Measurements from ENCODE around the gene ZNF354C.

ZNF354C gene

DNA sequence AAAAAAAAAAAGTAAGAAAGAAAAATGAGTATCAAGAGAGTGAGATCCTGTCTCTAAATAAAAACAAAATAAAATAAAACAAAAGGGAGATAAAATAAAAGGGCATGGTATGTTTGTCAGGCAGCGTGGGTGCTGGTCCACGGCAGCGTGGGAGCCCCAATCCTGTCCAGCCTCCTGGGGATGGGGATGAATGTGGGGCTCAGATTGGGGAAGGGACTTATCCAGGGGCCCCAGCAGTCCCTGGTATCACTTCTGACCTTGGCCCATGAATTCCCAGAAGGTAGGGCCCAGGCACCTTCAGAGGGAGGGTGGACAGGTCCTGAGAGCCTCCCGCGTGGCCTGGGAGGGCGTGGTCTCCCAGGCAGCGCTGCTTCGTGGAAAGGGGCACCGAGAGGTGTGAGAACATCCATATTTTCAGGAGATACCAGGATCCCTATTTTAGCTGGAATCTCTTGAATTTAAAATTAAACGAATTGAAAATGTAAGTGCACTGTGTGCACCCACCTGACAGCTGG, 71.2 kb downstream of the ZNF354C start:
- no peak for TF ChIP-seq SPI1 (IDR thresholded peaks at IDR 0.05; ENCODE audit: borderline replicate concordance, low read depth)
- TF ChIP-seq, protein P1, sequence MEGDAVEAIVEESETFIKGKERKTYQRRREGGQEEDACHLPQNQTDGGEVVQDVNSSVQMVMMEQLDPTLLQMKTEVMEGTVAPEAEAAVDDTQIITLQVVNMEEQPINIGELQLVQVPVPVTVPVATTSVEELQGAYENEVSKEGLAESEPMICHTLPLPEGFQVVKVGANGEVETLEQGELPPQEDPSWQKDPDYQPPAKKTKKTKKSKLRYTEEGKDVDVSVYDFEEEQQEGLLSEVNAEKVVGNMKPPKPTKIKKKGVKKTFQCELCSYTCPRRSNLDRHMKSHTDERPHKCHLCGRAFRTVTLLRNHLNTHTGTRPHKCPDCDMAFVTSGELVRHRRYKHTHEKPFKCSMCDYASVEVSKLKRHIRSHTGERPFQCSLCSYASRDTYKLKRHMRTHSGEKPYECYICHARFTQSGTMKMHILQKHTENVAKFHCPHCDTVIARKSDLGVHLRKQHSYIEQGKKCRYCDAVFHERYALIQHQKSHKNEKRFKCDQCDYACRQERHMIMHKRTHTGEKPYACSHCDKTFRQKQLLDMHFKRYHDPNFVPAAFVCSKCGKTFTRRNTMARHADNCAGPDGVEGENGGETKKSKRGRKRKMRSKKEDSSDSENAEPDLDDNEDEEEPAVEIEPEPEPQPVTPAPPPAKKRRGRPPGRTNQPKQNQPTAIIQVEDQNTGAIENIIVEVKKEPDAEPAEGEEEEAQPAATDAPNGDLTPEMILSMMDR (IDR thresholded peaks at IDR 0.05; ENCODE audit: insufficient read depth, low read length) = no peak
- TF ChIP-seq, protein P2, sequence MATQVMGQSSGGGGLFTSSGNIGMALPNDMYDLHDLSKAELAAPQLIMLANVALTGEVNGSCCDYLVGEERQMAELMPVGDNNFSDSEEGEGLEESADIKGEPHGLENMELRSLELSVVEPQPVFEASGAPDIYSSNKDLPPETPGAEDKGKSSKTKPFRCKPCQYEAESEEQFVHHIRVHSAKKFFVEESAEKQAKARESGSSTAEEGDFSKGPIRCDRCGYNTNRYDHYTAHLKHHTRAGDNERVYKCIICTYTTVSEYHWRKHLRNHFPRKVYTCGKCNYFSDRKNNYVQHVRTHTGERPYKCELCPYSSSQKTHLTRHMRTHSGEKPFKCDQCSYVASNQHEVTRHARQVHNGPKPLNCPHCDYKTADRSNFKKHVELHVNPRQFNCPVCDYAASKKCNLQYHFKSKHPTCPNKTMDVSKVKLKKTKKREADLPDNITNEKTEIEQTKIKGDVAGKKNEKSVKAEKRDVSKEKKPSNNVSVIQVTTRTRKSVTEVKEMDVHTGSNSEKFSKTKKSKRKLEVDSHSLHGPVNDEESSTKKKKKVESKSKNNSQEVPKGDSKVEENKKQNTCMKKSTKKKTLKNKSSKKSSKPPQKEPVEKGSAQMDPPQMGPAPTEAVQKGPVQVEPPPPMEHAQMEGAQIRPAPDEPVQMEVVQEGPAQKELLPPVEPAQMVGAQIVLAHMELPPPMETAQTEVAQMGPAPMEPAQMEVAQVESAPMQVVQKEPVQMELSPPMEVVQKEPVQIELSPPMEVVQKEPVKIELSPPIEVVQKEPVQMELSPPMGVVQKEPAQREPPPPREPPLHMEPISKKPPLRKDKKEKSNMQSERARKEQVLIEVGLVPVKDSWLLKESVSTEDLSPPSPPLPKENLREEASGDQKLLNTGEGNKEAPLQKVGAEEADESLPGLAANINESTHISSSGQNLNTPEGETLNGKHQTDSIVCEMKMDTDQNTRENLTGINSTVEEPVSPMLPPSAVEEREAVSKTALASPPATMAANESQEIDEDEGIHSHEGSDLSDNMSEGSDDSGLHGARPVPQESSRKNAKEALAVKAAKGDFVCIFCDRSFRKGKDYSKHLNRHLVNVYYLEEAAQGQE (IDR thresholded peaks at IDR 0.05; ENCODE audit: insufficient replicate concordance, low read depth) = no peak
- Histone ChIP-seq H3K27me3 (ENCODE audit: insufficient read depth, poor library complexity, severe bottlenecking) (no peaks in the 10 kb centered on the region), H3K4me3 (replicated peaks; ENCODE audit: insufficient read depth, low read length) (no peak overlapping the region), H3K27ac (replicated peaks) (no peak overlapping the region)
- DNase-seq (ENCODE audit: low read depth in 1 of 2, low spot score in 1 of 2) = no peak

DNA sequence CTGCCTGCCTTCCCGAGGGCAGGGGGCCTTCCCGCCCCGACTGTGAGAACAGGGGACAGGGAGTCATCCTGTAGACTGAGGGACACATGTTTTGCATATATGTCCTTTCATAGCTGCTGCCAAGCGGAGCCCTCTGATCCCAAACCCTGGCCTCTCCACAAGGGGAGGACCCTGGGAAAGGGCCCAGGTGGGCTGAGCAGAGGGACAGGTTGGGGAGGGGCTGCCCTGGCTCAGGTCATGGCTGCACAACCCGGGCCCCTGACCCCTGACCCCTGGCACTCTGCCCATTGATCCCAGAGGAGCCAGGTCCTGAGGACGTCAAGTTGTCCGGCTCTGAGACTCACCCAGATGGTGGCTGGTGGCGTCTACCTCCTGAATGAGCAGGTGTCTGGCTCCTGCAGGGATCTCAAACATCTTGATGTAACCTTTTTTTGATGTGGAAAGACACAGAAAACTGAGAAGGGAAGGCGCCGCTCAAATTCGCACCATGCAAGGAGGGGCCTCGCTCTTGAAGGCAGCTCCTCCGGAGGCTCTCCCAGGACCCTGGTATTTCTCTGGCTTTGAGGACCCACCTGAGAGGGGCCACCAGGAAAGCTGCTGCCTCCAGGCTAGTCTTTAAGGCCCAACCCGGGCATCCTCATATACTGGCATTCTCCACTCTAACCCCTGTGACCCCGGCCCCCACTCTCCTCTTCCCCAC, 71.9 kb downstream of the ZNF354C start:
- TF ChIP-seq POLR2AphosphoS5 (IDR thresholded peaks at IDR 0.05; ENCODE audit: low read depth) (no peak), SPI1 (IDR thresholded peaks at IDR 0.05; ENCODE audit: borderline replicate concordance, low read depth) (no peak)
- TF ChIP-seq, protein P2 (IDR thresholded peaks at IDR 0.05; ENCODE audit: insufficient replicate concordance, low read depth) = no peak
- TF ChIP-seq, protein P1 (IDR thresholded peaks at IDR 0.05; ENCODE audit: insufficient read depth, low read length) = no peak
- Histone ChIP-seq H3K27ac (replicated peaks) (no peak overlapping the region), H3K27me3 (ENCODE audit: insufficient read depth, poor library complexity, severe bottlenecking) (no peaks in the 10 kb centered on the region), H3K4me3 (replicated peaks; ENCODE audit: insufficient read depth, low read length) (no peak overlapping the region)
- DNase-seq (ENCODE audit: low read depth in 1 of 2, low spot score in 1 of 2) = no peak

DNA sequence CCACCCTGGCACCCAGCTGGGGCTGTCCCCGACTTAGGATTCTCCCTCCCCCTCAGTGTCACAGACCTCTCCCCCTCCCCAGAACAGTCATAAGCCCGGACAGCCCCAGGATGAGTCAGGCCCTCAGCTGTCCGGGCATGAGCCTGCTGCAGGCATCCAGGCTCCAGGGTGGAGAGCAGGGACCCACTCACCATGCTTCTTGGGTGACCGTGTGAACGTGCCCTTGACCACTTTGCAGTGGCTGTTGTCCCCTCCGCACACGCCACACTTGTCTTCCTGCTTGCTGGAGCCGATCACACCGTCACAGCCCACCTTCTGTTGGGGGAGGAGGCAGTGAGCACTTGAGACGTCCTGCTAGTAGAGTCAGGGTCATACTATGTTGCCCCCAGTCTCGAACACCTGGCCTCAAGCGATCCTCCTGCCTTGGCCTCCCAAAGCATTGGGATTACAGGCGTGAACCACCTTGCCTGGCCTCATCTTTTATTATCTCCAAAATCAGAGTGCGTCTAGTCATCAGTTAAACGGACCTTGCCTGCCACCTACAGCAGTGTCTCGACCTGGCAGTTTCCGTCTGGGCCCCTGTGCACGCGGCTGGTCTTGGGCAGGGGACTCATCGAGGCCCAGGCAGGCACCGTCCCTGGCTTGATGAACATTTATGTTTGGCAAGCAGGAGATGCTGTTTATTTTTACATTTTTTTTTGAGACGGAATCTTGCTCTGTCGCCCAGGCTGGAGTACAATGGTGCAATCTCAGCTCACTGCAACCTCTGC, 72.6 kb downstream of the ZNF354C start:
- TF ChIP-seq POLR2AphosphoS5 (IDR thresholded peaks at IDR 0.05; ENCODE audit: low read depth) (no peak), SPI1 (IDR thresholded peaks at IDR 0.05; ENCODE audit: borderline replicate concordance, low read depth) (no peak), GABPA (IDR thresholded peaks at IDR 0.05; ENCODE audit: low read depth) (no peak)
- TF ChIP-seq, protein P1 (IDR thresholded peaks at IDR 0.05; ENCODE audit: insufficient read depth, low read length) = no peak
- TF ChIP-seq, protein P2 (IDR thresholded peaks at IDR 0.05; ENCODE audit: insufficient replicate concordance, low read depth) = no peak
- no peak overlapping the region for H3K27ac ChIP-seq (replicated peaks)
- no peak for DNase-seq (ENCODE audit: low read depth in 1 of 2, low spot score in 1 of 2)
- H3K27me3 ChIP-seq (ENCODE audit: insufficient read depth, poor library complexity, severe bottlenecking) = no peaks in the 10 kb centered on the region
- H3K4me3 ChIP-seq (replicated peaks; ENCODE audit: insufficient read depth, low read length) = no peak overlapping the region
